Kidney capillary endothelial cell (primary cell): Measurements from ENCODE around the gene PRSS36.
A peak's percentile ranks its signal among the peaks of the same experiment; 100 is the strongest.
"Not testable (repeated sequence)": the region's sequence is repeated elsewhere in the genome, so short reads cannot be mapped to it uniquely, and the experiment has no call there.

ENCODE experiments used
- DNase-seq: peaks from one replicate; pipeline ENCODE4 v3.0.0-alpha.2; 2018; ENCODE audit warnings: low spot score

The PRSS36 gene

DNA sequence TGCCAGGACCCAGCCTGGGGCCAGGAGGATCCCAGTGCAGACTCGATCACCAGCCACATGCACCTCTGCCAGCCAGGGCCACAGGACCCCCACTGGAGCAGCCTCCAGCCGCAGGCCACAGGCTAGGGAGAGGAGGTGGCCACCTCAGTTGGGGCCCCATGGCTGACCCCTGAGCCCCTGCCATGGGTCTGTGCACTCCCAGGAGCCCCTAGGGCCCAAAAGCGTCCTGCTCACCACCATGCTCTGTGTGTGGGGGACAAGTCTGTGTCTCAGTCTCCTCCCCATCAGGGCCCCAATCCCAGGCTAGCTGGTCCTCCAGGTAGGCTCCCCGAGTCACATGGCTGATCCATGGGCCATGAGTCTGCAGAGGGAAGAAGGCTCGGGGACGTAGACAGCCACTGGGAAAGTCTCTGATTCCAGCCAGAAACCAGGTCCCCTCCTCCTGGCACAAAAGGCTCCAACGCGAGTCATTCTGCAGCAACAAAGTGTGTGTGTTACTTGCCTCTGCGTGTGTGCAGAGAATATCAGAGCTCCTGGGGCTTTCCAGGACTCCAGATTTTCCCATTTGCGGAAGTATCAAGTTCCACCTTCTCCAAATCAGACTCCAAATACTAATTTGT, 8.3 kb downstream of the PRSS36 start:
- no peak for DNase-seq

GRCh38 chr16:31141071-31141469, 8.8 kb downstream of the PRSS36 start:
- DNase-seq = not testable (repeated sequence)

GRCh38 chr16:31138621-31139578, 11.0 kb downstream of the PRSS36 start:
- DNase-seq = peak; percentile 30

DNA sequence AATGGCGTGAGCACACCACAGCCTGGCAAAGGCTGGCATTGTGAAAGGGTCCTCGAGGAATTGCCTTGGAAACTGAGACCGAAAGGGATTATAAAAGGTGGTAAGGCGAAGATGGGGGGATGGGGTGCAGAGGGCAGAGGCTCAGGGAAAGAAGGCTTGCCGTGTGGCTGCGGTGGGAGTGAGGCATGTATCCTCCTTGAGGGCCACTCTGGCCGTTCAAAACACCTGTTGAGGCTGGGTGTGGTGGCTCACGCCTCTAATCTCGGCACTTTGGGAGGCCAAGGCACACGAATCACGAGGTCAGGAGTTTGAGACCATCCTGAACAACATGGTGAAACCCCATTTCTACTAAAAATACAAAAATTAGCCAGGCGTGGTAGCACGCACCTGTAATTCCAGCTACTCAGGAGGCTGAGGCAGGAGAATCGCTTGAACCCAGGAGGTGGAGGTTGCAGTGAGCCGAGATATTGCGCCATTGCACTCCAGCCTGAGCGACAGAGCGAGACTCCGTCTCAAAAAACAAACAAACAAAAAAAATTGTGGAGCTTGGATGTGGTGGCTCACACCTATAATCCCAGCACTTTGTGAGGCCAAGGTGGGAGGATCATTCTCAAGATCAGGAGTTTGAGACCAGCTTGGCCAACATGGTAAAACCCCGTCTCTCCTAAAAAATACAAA, 12.9 kb downstream of the PRSS36 start:
- DNase-seq = not testable (repeated sequence)

DNA sequence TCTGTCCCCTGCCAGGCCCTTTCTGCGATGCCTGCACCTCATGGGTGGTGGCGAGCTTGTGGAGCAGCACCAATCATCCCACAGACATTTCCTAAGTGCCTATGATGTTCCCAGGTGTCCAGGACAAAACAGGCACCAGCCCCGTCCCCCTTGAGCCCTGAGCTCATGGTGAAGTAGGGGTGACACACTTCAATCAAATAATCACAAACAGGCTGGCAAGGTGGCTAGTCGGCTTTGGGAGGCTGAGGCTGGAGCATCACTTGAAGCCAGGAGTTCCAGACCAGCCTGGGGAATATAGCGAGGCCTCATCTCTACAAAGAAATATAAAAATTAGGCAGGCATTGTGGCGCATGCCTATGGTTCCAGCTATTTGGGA, 13.6 kb downstream of the PRSS36 start:
- DNase-seq = no peak

GRCh38 chr16:31135535-31136286, 14.2 kb downstream of the PRSS36 start, which contains the start of gene PRSS8:
PRSS8 (minus strand) TSS chr16:31135727; CDS start chr16:31135498, 229 bp downstream.
- DNase-seq = no peak

DNA sequence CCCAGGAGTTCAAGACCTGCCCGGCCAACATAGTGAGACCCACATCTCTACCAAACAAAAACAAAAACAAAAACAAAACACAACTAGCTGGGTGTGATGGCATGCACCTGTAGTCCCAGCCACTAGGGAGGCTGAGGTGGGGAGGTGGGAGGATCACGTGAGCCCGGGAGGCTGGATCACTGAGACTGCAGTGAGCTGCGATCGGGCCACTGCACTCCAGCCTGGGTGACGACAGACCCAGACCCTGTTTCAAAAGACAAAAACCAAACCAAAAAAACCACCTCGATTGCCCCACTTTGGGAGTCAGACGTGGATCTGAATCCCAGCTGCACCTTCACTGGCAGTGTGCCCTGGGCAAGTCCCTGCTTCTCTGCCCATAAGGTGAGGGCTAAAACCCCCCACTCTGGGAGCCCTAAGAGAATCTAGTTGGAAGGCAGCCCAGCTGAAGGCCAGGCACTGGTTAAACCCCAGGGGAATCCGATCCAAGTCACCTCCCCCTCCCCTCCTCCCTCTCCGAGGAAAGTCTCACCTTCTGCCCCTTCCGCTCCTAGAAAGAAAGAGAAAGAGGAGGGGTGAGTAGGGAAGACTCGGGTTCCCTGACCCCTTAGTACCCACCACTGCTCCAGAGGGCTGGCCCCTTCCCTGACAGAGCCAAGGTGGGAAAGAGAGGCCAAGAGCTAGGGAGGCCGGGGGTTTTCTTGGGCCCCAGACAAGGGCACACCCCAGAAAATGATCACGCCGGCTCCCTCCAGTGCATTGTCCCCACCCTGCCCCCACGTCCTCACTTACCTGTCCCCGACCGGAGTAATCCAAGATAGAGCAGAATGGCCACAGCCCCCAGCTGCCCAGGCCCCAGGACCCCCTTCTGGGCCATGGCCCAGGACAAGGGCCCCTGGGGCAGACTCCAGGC, 15.0 kb downstream of the PRSS36 start:
- no peak for DNase-seq

- DNase-seq = no peak
Observed at GRCh38 chr16:31134091-31134571, 15.7 kb downstream of the PRSS36 start.

GRCh38 chr16:31133046-31133501, 16.8 kb downstream of the PRSS36 start:
- no peak for DNase-seq

DNA sequence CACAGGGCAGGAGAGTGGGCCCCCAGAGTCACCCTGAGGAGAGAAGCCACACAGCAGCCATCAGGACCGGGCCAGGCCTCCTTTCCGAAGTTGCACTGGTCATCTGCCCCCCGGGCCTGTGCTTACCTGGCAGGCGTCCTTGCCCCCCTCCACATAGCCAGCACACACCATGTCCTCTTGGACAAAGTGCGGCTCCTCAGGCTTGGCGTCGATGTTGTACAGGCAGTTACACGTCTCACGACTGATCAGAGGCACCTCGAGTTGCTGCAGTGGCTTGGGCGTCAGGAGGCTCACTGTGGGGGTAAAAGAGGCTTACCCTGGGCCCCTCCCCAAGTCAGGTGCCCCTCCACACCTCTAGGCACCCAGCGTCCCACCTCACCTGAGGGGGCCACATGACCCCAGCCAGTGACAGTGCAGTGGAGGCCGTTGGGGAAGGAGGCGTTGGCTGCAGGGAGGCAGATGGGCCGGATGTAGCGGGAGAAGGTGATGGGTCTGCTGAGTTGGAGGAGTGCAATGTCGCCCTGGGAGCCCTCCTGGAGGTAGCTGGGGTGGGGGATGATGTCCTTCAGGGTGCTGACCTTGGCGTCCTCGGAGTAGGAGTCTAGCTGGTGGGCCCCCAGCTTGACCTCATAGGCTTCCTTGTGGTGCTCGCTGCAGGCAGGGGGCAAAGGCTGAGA, 17.4 kb downstream of the PRSS36 start:
- DNase-seq = no peak

DNA sequence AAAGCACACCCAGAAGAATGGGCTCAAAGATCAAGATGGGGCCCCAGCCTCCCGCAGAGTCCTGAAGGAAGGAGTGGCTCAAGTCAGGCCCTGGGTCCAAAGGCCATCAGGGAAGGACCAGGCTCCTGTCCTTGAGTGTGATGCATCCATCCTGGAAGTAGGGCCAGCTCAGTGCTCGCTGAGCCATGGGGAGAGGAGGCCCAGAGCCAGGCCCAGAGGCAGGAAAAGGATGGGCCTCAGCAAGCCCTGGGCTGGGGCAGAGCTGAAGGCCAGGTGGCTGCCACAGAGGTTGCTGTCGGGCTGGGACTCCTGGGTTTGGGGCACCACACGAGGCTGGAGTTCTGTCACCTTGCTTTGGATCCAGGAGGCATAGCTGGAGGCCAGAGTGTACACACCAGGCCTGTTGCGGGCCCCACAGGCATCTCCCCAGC, 18.0 kb downstream of the PRSS36 start:
- DNase-seq = no peak

DNA sequence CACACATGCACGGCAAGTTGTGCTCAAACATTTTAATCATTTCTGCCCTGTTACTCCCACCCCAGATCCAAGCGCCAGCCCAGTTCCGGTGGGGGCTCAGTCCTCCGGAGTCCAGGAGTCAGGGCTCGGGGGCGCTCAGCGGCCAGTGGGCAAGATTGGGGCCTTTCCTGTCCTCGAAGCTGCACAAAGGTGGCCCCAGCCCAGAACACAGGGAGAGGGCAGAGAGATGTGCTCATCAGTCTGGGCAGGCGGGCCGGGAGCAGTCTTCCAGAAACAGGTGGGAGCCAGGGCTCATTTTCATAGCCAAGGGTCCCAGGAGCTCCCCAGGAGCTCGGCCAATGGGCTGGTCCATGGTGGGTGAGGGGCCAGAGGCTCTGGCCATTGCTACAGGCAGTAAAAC, 18.4 kb downstream of the PRSS36 start:
- DNase-seq = no peak

DNA sequence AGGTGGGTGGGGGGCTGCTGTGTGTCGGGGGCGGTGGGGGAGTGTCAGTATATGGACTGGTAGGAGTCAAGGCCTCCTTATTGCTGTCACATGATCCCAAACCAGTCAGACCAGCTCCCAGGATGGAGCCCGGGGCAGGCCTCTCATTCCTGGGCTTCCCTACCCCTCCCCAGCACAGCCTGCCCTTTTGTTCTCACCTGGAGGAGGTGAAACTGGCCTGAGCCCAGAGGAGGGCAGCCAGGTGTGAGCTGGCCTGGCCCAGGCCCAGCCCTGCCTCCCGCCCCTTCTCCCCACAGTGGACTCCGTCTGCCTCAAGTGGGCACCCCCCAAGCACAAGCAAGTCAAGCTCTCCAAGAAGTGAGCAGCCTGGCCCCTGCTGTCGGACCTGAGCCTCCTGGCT, 19.0 kb downstream of the PRSS36 start:
- no peak for DNase-seq

- DNase-seq = no peak
Observed at GRCh38 chr16:31130336-31130891, 19.5 kb downstream of the PRSS36 start.

GRCh38 chr16:31129568-31130335, 20.1 kb downstream of the PRSS36 start:
- no peak for DNase-seq

DNA sequence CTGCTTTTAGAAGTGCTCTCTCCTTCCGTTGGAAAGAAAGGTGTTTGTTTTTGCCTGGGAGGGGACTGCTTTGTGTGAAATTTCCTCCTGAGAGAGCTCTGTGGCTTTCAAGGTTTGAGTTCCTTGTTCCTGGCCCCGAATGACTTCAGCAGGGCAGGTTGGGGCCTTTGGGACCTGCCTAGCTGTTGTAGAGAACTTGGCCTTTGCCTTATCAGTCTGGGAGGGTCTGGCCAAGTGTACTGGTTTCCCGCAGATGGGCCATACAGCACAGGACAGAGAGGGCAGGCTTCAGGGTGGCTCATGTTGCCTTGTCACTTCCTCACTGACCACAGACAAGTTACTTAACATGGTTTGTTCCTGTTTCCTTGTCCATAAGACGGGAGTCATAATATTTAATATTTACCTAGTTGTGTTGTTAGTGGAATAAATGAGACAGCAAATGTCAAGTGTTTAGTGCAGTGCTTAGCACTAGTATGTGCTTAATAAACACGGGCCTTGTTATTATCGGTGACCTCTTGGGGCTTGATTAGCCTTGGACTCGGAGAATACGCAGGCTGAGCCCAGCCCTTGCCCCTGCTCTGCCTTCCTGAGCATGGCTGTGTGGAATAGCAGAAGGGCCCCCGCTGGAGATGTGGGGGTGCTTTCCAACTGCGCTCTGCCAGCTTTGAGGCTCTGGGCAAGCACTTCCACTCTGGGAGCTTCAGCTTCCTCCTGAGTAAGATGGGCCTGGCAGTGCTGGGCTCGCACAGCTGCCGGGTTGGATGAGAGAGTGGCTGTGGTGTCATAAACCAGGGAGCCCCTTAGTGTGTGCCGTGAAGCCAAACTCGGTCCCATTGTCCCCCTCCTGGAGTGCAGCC, 20.9 kb downstream of the PRSS36 start:
- no peak for DNase-seq

GRCh38 chr16:31127182-31127581, 22.7 kb downstream of the PRSS36 start:
- no peak for DNase-seq

GRCh38 chr16:31125844-31126243, 24.0 kb downstream of the PRSS36 start:
- DNase-seq = no peak
